ENCODE measurements around the gene OR1D5.
"Not testable (repeated sequence)": the region's sequence is repeated elsewhere in the genome, so short reads cannot be mapped to it uniquely, and the experiment has no call there.

Gene OR1D5, protein sequence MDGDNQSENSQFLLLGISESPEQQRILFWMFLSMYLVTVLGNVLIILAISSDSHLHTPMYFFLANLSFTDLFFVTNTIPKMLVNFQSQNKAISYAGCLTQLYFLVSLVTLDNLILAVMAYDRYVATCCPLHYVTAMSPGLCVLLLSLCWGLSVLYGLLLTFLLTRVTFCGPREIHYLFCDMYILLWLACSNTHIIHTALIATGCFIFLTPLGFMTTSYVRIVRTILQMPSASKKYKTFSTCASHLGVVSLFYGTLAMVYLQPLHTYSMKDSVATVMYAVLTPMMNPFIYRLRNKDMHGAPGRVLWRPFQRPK

DNA sequence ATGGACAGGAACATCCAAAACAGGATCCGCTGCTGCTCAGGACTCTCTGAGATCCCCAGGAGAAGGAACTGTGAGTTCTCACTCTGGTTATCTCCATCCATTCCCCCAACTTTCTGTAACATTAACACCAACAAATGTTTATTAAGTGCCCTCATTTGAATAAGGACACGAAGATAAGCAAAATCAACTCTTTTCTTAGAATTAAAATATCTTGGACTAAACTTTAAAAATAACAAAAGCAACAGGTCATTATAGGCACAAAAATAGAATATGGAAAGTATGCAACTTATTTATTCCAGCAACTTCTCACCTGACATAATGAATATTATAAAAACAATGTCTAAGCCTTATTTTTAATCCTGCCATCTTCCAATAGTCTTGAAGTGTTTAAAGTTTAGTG, at the start of gene OR1D5:
Gene OR1D5, minus strand, starts transcription at position 101 of the 400 bp plus-strand sequence. Its CDS starts 0 bp downstream, at position 101.
- DNase-seq (ENCODE audit: low read depth) = not testable (repeated sequence)

DNA sequence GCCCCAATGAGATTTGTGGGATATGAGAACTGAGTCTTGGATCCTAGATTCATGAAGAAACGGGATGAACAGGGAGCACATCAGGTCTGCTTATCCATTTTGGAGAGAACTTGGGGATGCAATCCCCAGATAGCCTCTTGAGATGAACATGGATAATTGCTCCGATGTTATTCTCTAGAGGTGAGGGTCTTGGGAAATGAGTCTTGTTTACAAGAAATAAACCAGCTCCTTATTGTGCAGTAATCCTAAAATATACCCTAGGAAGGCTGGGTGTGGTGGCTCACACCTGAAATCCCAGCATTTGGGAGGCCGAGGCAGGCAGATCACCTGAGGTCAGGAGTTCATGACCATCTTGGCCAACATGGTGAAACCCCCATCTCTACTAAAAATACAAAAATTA, 40.9 kb upstream of the OR1D5 start, which contains the start of gene OR1D2:
Gene OR1D2, minus strand, starts transcription at position 101 of the 400 bp plus-strand sequence. CDS start 11,426 bp downstream, outside the sequence.
- no peak for DNase-seq (ENCODE audit: low read depth)

DNA sequence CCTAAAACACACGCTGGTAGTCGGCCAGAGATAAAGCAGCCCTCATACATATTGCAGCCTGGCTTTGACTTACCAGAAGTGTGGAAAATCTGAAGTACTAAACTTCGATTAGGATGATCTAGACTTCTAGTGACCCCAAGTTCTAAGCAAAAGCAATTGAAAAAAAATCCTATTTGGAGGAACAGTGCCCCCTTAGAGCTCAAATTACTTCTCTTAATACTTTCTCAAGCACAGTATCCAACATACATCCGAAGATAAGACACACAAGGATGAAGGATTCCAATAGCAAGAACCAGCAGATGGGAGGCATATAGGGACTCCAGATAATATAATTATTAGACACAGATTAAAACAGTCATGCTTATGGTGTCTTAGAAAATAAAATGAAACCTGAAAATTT, 10.4 kb upstream of the OR1D5 start:
- not testable (repeated sequence) for DNase-seq (ENCODE audit: low read depth)

DNA sequence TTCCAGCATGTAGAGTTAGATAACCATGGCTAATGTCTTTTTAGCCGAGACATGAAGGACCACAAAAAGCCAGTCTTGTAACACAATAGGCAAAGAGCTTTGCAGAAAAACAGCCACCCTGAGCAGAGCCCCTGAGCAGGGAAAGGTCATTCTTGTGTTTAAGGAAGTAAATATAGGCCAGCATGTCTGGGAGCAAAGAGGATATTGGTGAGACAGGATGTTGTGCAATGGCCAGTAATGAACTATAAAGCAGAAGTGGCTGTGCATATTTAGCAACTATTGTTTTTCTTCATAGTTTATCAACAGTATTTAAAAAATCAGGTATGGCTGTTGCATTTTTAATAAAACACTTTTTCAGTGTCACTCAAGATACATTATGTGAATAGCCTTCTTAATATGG, 1.8 kb upstream of the OR1D5 start:
- not testable (repeated sequence) for DNase-seq (ENCODE audit: low read depth)

- DNase-seq (ENCODE audit: low read depth) = not testable (repeated sequence)
Observed at GRCh38 chr17:3062824-3063377, 506 bp downstream of the OR1D5 start.

DNA sequence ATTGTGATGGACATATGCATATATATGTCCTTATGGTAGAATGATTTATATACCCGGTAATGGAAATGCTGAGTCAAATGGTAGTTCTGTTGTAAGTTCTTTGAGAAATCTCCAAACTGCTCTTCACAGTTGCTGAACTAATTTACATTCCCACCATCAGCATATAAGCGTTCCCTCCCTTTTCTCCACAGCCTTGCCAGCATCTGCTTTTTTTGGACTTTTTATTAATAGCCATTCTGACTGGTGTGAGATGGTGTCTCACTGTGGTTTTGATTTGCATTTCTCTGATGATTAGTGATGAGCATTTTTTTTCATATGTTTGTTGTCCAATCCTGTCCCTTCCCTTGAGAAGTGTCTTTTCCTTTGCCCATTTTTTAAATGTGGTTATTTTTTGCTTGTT, 8.5 kb downstream of the OR1D5 start:
- not testable (repeated sequence) for DNase-seq (ENCODE audit: low read depth)

DNA sequence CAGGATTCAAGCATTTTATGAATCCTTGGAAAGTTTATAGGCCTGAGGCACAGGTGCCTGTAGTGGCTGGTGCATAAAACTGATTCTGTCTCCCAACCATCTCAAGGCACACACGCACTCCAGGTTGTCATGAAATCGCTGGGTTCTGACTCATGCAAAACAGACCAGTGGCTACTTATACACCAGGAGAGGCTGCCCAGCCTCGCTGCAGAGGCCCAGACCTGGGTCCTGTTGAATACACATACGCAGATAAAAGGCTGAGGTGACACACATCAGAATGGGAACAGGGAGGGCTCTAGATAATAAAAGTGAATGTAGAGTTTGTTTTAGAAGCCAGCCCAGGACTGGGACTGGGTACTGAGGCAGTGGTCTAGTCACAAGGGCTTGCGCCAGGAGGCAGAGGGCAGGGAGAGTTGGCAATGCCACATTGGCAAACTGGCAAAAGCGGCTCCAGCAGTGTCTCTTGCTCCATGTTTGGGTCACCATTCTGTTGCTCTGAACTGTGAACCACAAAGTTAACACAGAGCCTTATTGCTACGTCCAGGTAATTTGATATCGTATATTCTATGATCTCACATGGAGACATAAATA, 13.6 kb downstream of the OR1D5 start:
- no peak for DNase-seq (ENCODE audit: low read depth)

- DNase-seq (ENCODE audit: low read depth) = peak; percentile 90
Observed at GRCh38 chr17:3048727-3049471, 14.5 kb downstream of the OR1D5 start.

DNA sequence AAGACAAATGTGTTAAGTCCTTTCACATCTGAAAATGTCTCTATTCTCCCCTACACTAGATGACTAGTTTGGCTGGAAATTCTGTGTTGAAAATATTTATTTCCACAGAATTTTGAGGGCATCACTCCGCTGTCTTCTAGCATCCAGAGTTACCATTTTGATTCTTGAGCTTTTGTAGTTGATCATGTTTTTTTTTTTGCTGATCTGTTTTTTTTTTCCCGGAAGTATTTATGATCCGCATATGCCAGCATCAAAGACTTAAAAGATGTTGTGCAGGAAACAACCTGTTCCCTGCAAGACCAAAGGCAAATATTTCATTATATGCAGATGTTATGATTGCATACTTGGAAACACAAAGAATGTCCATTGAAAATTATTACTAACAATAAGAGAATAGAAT, 16.7 kb downstream of the OR1D5 start:
- no peak for DNase-seq (ENCODE audit: low read depth)

DNA sequence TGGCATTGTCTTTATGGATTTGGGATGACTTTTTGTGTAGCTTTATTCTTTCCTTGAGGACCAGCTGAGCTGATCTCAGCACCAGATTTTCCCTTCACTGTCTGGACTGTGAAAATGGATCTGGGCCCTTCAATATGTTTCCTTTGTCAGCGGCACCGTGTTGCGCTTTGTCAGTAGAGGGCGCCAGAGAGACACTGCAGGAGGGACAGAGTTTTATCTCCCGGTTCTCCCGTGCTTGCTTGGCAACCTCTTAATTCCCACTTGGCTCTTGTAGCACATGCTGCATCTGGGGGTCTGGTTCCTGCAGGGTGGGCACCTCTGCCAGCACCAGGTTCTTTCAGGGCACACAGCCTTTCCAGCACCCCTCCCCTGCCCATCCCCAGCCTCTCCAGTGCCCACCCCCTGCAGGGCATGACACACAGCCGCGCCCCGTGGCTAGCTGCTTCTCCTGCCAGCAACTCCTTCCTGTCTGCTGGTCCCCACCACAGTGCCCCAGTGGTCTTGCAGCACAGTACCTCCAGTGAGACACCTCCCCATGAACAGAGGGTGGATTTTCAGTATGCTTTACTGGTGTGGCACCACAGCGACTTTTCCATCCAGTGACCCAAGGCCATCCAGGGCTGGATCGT, 19.6 kb downstream of the OR1D5 start:
- peak; percentile 10 for DNase-seq (ENCODE audit: low read depth)

DNA sequence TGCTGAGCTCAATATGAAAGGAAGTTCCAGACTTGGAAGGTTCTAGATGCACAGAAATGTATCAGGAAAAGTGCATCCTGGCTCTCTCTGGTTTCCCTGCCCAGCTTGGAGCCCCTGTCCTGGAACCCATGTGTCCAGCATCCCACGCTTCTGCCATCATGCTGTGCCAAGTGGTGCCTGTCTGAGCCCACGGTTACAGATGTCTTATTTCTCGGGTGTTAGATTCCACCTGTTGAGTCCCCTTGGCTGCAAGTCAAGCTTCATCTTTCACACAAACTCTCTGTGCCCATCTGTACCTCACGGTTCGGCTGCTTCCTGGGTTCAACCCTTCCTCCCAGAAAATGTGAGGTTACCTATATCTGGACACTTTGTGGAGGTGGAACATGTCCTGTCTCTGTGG, 22.5 kb downstream of the OR1D5 start:
- DNase-seq (ENCODE audit: low read depth) = no peak

- no peak for DNase-seq (ENCODE audit: low read depth)
Observed at GRCh38 chr17:3039736-3040135, 23.7 kb downstream of the OR1D5 start.

GRCh38 chr17:3038941-3039340, 24.5 kb downstream of the OR1D5 start:
- DNase-seq (ENCODE audit: low read depth) = no peak

DNA sequence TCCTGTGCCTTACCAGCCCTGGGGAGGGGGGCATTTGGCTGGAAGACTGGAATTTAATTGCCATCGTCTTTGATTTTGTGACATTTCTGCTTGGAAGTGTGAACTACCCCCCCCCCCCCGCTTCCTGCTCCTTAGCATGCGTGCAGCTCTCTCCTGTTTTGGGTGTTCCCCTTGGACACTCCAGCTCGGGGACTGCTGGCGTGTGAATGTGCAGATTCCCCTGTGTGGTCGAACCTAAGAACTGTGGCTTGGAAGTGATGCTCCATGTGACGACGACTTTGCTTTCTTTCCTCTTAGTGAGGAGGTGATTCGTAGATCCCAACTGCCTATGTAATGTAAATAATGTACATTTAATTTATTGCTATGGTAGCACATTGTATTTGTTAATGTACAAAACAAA, 26.1 kb downstream of the OR1D5 start:
- no peak for DNase-seq (ENCODE audit: low read depth)

DNA sequence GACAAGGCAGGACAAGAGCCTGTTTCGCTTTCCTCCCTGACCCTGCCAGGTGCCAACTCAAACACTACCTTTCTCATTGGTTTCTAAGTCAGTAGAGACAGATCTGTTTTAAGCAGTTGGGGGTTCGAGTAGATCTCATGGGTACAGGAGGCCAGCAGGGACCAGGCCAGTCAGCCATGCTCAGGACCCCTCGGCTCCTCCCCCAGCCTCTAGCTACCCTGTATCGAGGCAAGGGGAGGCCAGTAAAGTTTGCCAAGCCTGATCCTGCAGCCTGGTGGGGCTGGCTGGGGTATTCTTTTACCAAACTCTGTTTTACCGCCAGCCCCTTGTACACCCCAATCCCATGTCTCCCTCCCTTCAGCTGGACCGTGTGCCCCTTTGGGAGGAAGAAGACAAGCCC, 26.6 kb downstream of the OR1D5 start:
- no peak for DNase-seq (ENCODE audit: low read depth)

GRCh38 chr17:3035968-3036280, 27.5 kb downstream of the OR1D5 start:
- no peak for DNase-seq (ENCODE audit: low read depth)

- DNase-seq (ENCODE audit: low read depth) = no peak
Observed at GRCh38 chr17:3035256-3035967, 28.0 kb downstream of the OR1D5 start.

- DNase-seq (ENCODE audit: low read depth) = no peak
Observed at GRCh38 chr17:3034578-3034920, 28.9 kb downstream of the OR1D5 start.

GRCh38 chr17:3033741-3034577, 29.4 kb downstream of the OR1D5 start:
- DNase-seq (ENCODE audit: low read depth) = no peak

GRCh38 chr17:3033248-3033640, 30.2 kb downstream of the OR1D5 start:
- DNase-seq (ENCODE audit: low read depth) = no peak
